H9 (cell line): Measurements from ENCODE around the gene TAS2R14. TPM values are rescaled to one million over a fixed set of nuclear protein-coding genes. Genes with fewer than 3 reads are reported as not detected.

Experiments used
- DNase-seq: peaks from one replicate; pipeline ENCODE4 v3.0.0-alpha.2; 2017
- H2AFZ ChIP-seq: one replicate; pipeline ENCODE4 v1.6.1; 2013; ENCODE audit warnings: mild to moderate bottlenecking, low read length, control low read depth, moderate library complexity
- H2AK5ac ChIP-seq: 2 replicates; pipeline ENCODE4 v1.6.1; 2013; ENCODE audit warnings: low read length, control low read depth, mixed read lengths; ENCODE audit not compliant: insufficient read length
- H2BK120ac ChIP-seq: one replicate; pipeline ENCODE4 v1.6.1; 2013; ENCODE audit warnings: low read depth, mild to moderate bottlenecking, low read length, control low read depth, inconsistent platforms; ENCODE audit not compliant: poor library complexity, severe bottlenecking
- H2BK12ac ChIP-seq: 2 replicates; pipeline ENCODE4 v1.6.1; 2013; ENCODE audit warnings: low read length, control low read depth, mixed read lengths, low read depth; ENCODE audit not compliant: insufficient read length
- H2BK15ac ChIP-seq: 2 replicates; pipeline ENCODE4 v1.6.1; 2013; ENCODE audit warnings: low read depth, low read length, control low read depth
- H2BK20ac ChIP-seq: one replicate; pipeline ENCODE4 v1.6.1; 2013; ENCODE audit warnings: low read depth, mild to moderate bottlenecking, low read length, control low read depth, inconsistent platforms; ENCODE audit not compliant: poor library complexity, severe bottlenecking
- H2BK5ac ChIP-seq: 2 replicates; pipeline ENCODE4 v1.6.1; 2013; ENCODE audit warnings: low read length, control low read depth, mixed read lengths; ENCODE audit not compliant: insufficient read length
- H3K14ac ChIP-seq: 2 replicates; pipeline ENCODE4 v1.6.1; 2013; ENCODE audit warnings: low read length, control low read depth; ENCODE audit not compliant: insufficient read depth
- H3K18ac ChIP-seq: 2 replicates; pipeline ENCODE4 v1.6.1; 2013; ENCODE audit warnings: low read depth, mild to moderate bottlenecking, mixed read lengths, low read length, control low read depth; ENCODE audit not compliant: insufficient read length
- H3K23ac ChIP-seq: 2 replicates; pipeline ENCODE4 v1.6.1; 2013; ENCODE audit warnings: low read length, control low read depth, mixed read lengths, low read depth; ENCODE audit not compliant: insufficient read length
- H3K23me2 ChIP-seq: 2 replicates; pipeline ENCODE4 v1.6.1; 2013; ENCODE audit warnings: low read depth, mild to moderate bottlenecking, mixed read lengths, low read length, control low read depth; ENCODE audit not compliant: insufficient read length, poor library complexity, severe bottlenecking
- H3K27ac ChIP-seq: 2 replicates; pipeline ENCODE4 v1.5.1; 2013; ENCODE audit warnings: low read length, control low read depth, mixed read lengths, low read depth; ENCODE audit not compliant: insufficient read length
- H3K27me3 ChIP-seq: 2 replicates; pipeline ENCODE4 v1.6.1; 2013; ENCODE audit warnings: low read length, control low read depth, inconsistent platforms; ENCODE audit not compliant: insufficient read depth
- H3K4ac ChIP-seq: 2 replicates; pipeline ENCODE4 v1.6.1; 2013; ENCODE audit warnings: low read depth, mild to moderate bottlenecking, control low read depth, inconsistent platforms, low read length, moderate library complexity
- H3K4me1 ChIP-seq: 2 replicates; pipeline ENCODE4 v1.6.1; 2013; ENCODE audit warnings: low read length, control low read depth, inconsistent platforms; ENCODE audit not compliant: insufficient read depth
- H3K4me2 ChIP-seq: 2 replicates; pipeline ENCODE4 v1.6.1; 2013; ENCODE audit warnings: low read length, control low read depth, mixed read lengths; ENCODE audit not compliant: insufficient read length, insufficient read depth
- H3K56ac ChIP-seq: 2 replicates; pipeline ENCODE4 v1.6.1; 2013; ENCODE audit warnings: low read depth, mild to moderate bottlenecking, mixed read lengths, low read length, control low read depth; ENCODE audit not compliant: insufficient read length
- H3K79me1 ChIP-seq: 2 replicates; pipeline ENCODE4 v1.6.1; 2013; ENCODE audit warnings: low read depth, mild to moderate bottlenecking, moderate library complexity, low read length, control low read depth, inconsistent platforms; ENCODE audit not compliant: insufficient read depth, poor library complexity, severe bottlenecking
- H3K79me2 ChIP-seq: 2 replicates; pipeline ENCODE4 v1.6.1; 2013; ENCODE audit warnings: low read length, control low read depth, inconsistent platforms; ENCODE audit not compliant: insufficient read depth
- H3K9ac ChIP-seq: 2 replicates; pipeline ENCODE4 v1.6.1; 2013; ENCODE audit warnings: low read length, control low read depth, mixed read lengths; ENCODE audit not compliant: insufficient read length; ENCODE audit errors: extremely low read depth
- H3K9me3 ChIP-seq: one replicate; pipeline ENCODE4 v1.6.1; 2013; ENCODE audit warnings: low read depth, low read length, inconsistent platforms; ENCODE audit not compliant: control insufficient read depth
- H3T11ph ChIP-seq: one replicate; pipeline ENCODE4 v1.6.1; 2013; ENCODE audit warnings: mild to moderate bottlenecking, low read length, control low read depth, inconsistent platforms
- H4K20me1 ChIP-seq: one replicate; pipeline ENCODE4 v1.6.1; 2013; ENCODE audit not compliant: control insufficient read depth, insufficient read length, insufficient read depth
- H4K5ac ChIP-seq: 2 replicates; pipeline ENCODE4 v1.6.1; 2013; ENCODE audit warnings: low read depth, mild to moderate bottlenecking, mixed read lengths, low read length, control low read depth; ENCODE audit not compliant: insufficient read length
- H4K8ac ChIP-seq: replicated peaks from 2 replicates; pipeline ENCODE4 v1.6.1; 2013; ENCODE audit warnings: low read length, control low read depth, mixed read lengths, low read depth; ENCODE audit not compliant: insufficient read length
- H4K91ac ChIP-seq: 2 replicates; pipeline ENCODE4 v1.6.1; 2013; ENCODE audit warnings: low read depth, mild to moderate bottlenecking, moderate library complexity, mixed read lengths, low read length, control low read depth; ENCODE audit not compliant: insufficient read length
- H3K27ac Mint-ChIP-seq, 3 experiments: 2 replicates in 2 of 3; 3 replicates in 1 of 3; pipeline ENCODE4 v1.8.0; 2020 to 2021; ENCODE audit warnings: mixed read lengths in 3 of 3, mild to moderate bottlenecking in 1 of 3, moderate library complexity in 1 of 3
- H3K27me3 Mint-ChIP-seq: 2 replicates; pipeline ENCODE4 v1.8.0; 2021; ENCODE audit warnings: low read depth, mild to moderate bottlenecking, moderate library complexity, mixed read lengths
- H3K36me3 Mint-ChIP-seq, 3 experiments: 2 replicates in 2 of 3; 3 replicates in 1 of 3; pipeline ENCODE4 v1.8.0; 2020 to 2021; ENCODE audit warnings: low read depth in 3 of 3, mixed read lengths in 3 of 3; ENCODE audit not compliant: insufficient read depth in 1 of 3
- H3K4me1 Mint-ChIP-seq, 2 experiments: 2 replicates each; pipeline ENCODE4 v1.8.0; 2020; ENCODE audit warnings: mixed read lengths in 2 of 2
- H3K4me3 Mint-ChIP-seq, 2 experiments: 2 replicates in 1 of 2; 3 replicates in 1 of 2; pipeline ENCODE4 v1.8.0; 2020 to 2021; ENCODE audit warnings: mild to moderate bottlenecking in 2 of 2, mixed read lengths in 2 of 2, moderate library complexity in 1 of 2
- H3K9me3 Mint-ChIP-seq, 2 experiments: 2 replicates in 1 of 2; 3 replicates in 1 of 2; pipeline ENCODE4 v1.8.0; 2020; ENCODE audit warnings: mild to moderate bottlenecking in 2 of 2, mixed read lengths in 2 of 2, moderate library complexity in 1 of 2
- CTCF ChIP-seq: fragments of 200-600 bp; sonication (generic); conservative IDR thresholded peaks from 3 replicates; pipeline ENCODE4 v1.8.0; 2021; ENCODE audit warnings: antibody characterized with exemption, mild to moderate bottlenecking
- WGBS: extraction: QIAGEN DNeasy Blood & Tissue Kit; methylation state at CpG from one replicate; pipeline ENCODE4 v1.1.7; 2013; ENCODE audit warnings: missing lambda C conversion rate, low lambda C conversion rate, mixed read lengths; ENCODE audit not compliant: insufficient read length; ENCODE audit errors: extremely low coverage; 5-methylcytosine and 5-hydroxymethylcytosine counted together
- total RNA-seq: library from RNA; stranded (reverse); gene quantifications from 2 replicates; pipeline ENCODE4 v1.2.1, GENCODE V29; 2021

The TAS2R14 gene
- total RNA-seq, 1 experiment from 2014 or later, result 2.1 TPM

GRCh38 chr12:10928746-10929286 lies 10.2 kb downstream of the TAS2R14 start, which contains the start of gene PRH2:
Gene PRH2, plus strand, starts transcription at chr12:10929236. Its CDS starts 38 bp downstream, at chr12:10929274.
- Histone ChIP-seq H4K20me1 (no peaks in the 10 kb centered on the region), H2BK12ac (no peak within 1 kb of the TSS)
- no peaks in the 10 kb centered on the region; a peak in 1 of 5 replicates for H3K9me3 Mint-ChIP-seq

More at GRCh38 chr12:10928746-10929286, 10.2 kb downstream of the TAS2R14 start, which contains the start of gene PRH2:
- no peak for TF ChIP-seq CTCF
- H3K4me3 Mint-ChIP-seq, result no peak within 1 kb of the TSS
- H3K4ac ChIP-seq, result no peak within 1 kb of the TSS
- H3K27me3 Mint-ChIP-seq, result no peaks in the 10 kb centered on the region; the same call in 1 of the 2 replicates
- H3K9me3 ChIP-seq, result no peaks in the 10 kb centered on the region
- H4K8ac ChIP-seq, result no peak within 1 kb of the TSS
- H3K18ac ChIP-seq, result no peak within 1 kb of the TSS
- H3T11ph ChIP-seq, result no peak within 1 kb of the TSS
- H3K79me2 ChIP-seq, result no peaks in the 10 kb centered on the region
- no peak for DNase-seq
- no peak within 1 kb of the TSS for H3K9ac ChIP-seq
- H3K23me2 ChIP-seq, result peaks cover 2% of the 10 kb centered on the region
- H3K27me3 ChIP-seq, result no peaks in the 10 kb centered on the region
- no peak within 1 kb of the TSS for H3K14ac ChIP-seq
- H2BK5ac ChIP-seq, result no peak within 1 kb of the TSS
- H4K91ac ChIP-seq, result no peak within 1 kb of the TSS
- no peak within 1 kb of the TSS for H3K4me2 ChIP-seq
- no peak within 1 kb of the TSS for H3K27ac ChIP-seq
- H2AFZ ChIP-seq, result no peak within 1 kb of the TSS
- no peaks in the 10 kb centered on the region for H3K4me1 ChIP-seq
- no peak within 1 kb of the TSS for H3K27ac Mint-ChIP-seq
- no peak within 1 kb of the TSS for H4K5ac ChIP-seq
- H3K4me1 Mint-ChIP-seq, result no peaks in the 10 kb centered on the region
- no CpG with 5 or more reads among the region's 5 CpGs for WGBS
- no peak within 1 kb of the TSS for H2BK20ac ChIP-seq
- no peaks in the 10 kb centered on the region for H3K79me1 ChIP-seq
- no peak within 1 kb of the TSS for H3K56ac ChIP-seq
- no peak within 1 kb of the TSS for H2BK15ac ChIP-seq
- H3K36me3 Mint-ChIP-seq, result peaks cover 0 to 7% (median 0%) of the 10 kb centered on the region in 3 experiments; a peak in 2 of 7 replicates
- H3K23ac ChIP-seq, result no peak within 1 kb of the TSS
- H2AK5ac ChIP-seq, result no peak within 1 kb of the TSS
- no peak within 1 kb of the TSS for H2BK120ac ChIP-seq
